Gastrocnemius medialis (tissue), 4 donors: Measurements from ENCODE around the gene HRH2.

ENCODE experiments used
- POLR2A ChIP-seq, 2 donors: fragments of 450-650 bp; IDR thresholded peaks; one replicate each; pipeline ENCODE4 v1.6.1; 2017; ENCODE audit warnings: antibody characterized with exemption in 2 of 2, mild to moderate bottlenecking in 2 of 2, moderate library complexity in 2 of 2
- TF ChIP-seq, protein P1 (sequence below), 5 experiments: fragments of 450-650 bp in 3 of 5; fragments of 200-600 bp in 2 of 5; sonication (generic) in 2 of 5; IDR thresholded peaks in 4 of 5; conservative IDR thresholded peaks in 1 of 5; 1 replicate in 4 of 5; 2 replicates in 1 of 5; pipeline ENCODE4 v1.5.1; 2016 to 2019; ENCODE audit warnings: antibody characterized with exemption in 5 of 5, mild to moderate bottlenecking in 3 of 5, moderate library complexity in 3 of 5

- TF ChIP-seq, protein P1, sequence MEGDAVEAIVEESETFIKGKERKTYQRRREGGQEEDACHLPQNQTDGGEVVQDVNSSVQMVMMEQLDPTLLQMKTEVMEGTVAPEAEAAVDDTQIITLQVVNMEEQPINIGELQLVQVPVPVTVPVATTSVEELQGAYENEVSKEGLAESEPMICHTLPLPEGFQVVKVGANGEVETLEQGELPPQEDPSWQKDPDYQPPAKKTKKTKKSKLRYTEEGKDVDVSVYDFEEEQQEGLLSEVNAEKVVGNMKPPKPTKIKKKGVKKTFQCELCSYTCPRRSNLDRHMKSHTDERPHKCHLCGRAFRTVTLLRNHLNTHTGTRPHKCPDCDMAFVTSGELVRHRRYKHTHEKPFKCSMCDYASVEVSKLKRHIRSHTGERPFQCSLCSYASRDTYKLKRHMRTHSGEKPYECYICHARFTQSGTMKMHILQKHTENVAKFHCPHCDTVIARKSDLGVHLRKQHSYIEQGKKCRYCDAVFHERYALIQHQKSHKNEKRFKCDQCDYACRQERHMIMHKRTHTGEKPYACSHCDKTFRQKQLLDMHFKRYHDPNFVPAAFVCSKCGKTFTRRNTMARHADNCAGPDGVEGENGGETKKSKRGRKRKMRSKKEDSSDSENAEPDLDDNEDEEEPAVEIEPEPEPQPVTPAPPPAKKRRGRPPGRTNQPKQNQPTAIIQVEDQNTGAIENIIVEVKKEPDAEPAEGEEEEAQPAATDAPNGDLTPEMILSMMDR (IDR thresholded peaks at IDR 0.05 in 4 of 5, conservative IDR thresholded peaks at IDR 0.05 in 1 of 5), result no peak
- no peak for TF ChIP-seq POLR2A (IDR thresholded peaks at IDR 0.05)
Measured at GRCh38 chr5:175629261-175629660, 28.6 kb upstream of the HRH2 start.
